CD4-positive, alpha-beta T cell treated with Interleukin-6 for 4 hours (primary cell): ENCODE measurements around the gene OR5H6.
"Not testable (repeated sequence)": the region's sequence is repeated elsewhere in the genome, so short reads cannot be mapped to it uniquely, and the experiment has no call there.

ENCODE experiments used
- DNase-seq: peaks from one replicate; pipeline ENCODE4 v3.0.0-alpha.2; 2020; ENCODE audit warnings: mixed read lengths

OR5H6 gene

GRCh38 chr3:98263944-98264343 is at the start of gene OR5H6:
Gene OR5H6 (plus strand): TSS chr3:98264244. CDS start chr3:98264333, 89 bp downstream.
- no peak for DNase-seq

GRCh38 chr3:98215051-98215450 is 49.0 kb upstream of the OR5H6 start:
- DNase-seq: no peak

GRCh38 chr3:98223907-98224672 is 40.0 kb upstream of the OR5H6 start:
- DNase-seq: no peak

GRCh38 chr3:98232489-98232888 is 31.6 kb upstream of the OR5H6 start:
- DNase-seq: no peak

GRCh38 chr3:98233468-98233867 is 30.6 kb upstream of the OR5H6 start:
- no peak for DNase-seq

- DNase-seq: no peak
These were observed 23.9 kb upstream of the OR5H6 start for GRCh38 chr3:98240131-98240530.

- no peak for DNase-seq
These were observed 21.9 kb upstream of the OR5H6 start for GRCh38 chr3:98242155-98242554.

- no peak for DNase-seq
These were observed 20.2 kb upstream of the OR5H6 start for GRCh38 chr3:98243843-98244242.

- no peak for DNase-seq
These were observed 17.9 kb upstream of the OR5H6 start for GRCh38 chr3:98246142-98246541.

- DNase-seq: not testable (repeated sequence)
These were observed 8.0 kb upstream of the OR5H6 start for GRCh38 chr3:98256026-98256425.

GRCh38 chr3:98259707-98260106 is 4.3 kb upstream of the OR5H6 start:
- DNase-seq: no peak

- DNase-seq: no peak
These were observed 2.0 kb upstream of the OR5H6 start for GRCh38 chr3:98262046-98262445.

- no peak for DNase-seq
These were observed 5.8 kb downstream of the OR5H6 start for GRCh38 chr3:98269846-98270245.

GRCh38 chr3:98272126-98272525 is 8.1 kb downstream of the OR5H6 start:
- DNase-seq: no peak

- no peak for DNase-seq
These were observed 10.9 kb downstream of the OR5H6 start for GRCh38 chr3:98274914-98275313.

- no peak for DNase-seq
These were observed 18.2 kb downstream of the OR5H6 start, which contains the start of gene OR5H2 for GRCh38 chr3:98282205-98282604. Gene OR5H2 (plus strand): TSS chr3:98282505. CDS start chr3:98282903, 398 bp downstream.

GRCh38 chr3:98290916-98291315 is 26.9 kb downstream of the OR5H6 start:
- DNase-seq: no peak

GRCh38 chr3:98291332-98291957 is 27.4 kb downstream of the OR5H6 start:
- DNase-seq: no peak
